ENCODE measurements around the gene UVRAG. TPM values are rescaled to one million over a fixed set of nuclear protein-coding genes. Genes with fewer than 3 reads are reported as not detected.
A peak's percentile ranks its signal among the peaks of the same experiment; 100 is the strongest.

The UVRAG gene
- total and polyA plus RNA-seq, 12 donors, result 5.0 to 18.3 (median 13.4) TPM

- 45 to 49% methylated on average over 6 to 7 of the region's 7 CpGs for WGBS, 2 donors
- intact Hi-C loops (cut with DNase I), result no loop called here
- ATAC-seq, result peak in 7 of 8 donors; percentile 14 to 69 (median 48)
Observed at GRCh38 chr11:76184551-76184993, 369.6 kb downstream of the UVRAG start.

GRCh38 chr11:76185511-76185910 lies 370.5 kb downstream of the UVRAG start:
- ATAC-seq (peak in 5 of 8 donors; percentile 12 to 45 (median 30)), DNase-seq (peak in 1 of 2 donors; percentile 43)
- Histone ChIP-seq H3K27ac (peak overlapping the region in 7 of 10 donors; percentile 37 to 72 (median 63)), H3K9me3 (no peaks in the 10 kb centered on the region), H3K36me3 (no peaks in the 10 kb centered on the region), H3K4me3 (no peak overlapping the region), H3K4me1 (peaks cover 10 to 40% (median 30%) of the 10 kb centered on the region in 9 donors), H3K27me3 (no peaks in the 10 kb centered on the region)
- no peak for TF ChIP-seq CTCF (IDR thresholded peaks at IDR 0.05)
- intact Hi-C loops (cut with DNase I), result no loop called here
- WGBS, 2 donors, result 72 to 78% methylated on average over 10 of the region's 10 CpGs

More at GRCh38 chr11:76184551-76184993, 369.6 kb downstream of the UVRAG start:
- Histone ChIP-seq H3K36me3 (no peaks in the 10 kb centered on the region), H3K4me1 (peaks cover 8 to 39% (median 26%) of the 10 kb centered on the region in 9 donors), H3K27ac (peak overlapping the region in 7 of 10 donors; percentile 53 to 72 (median 63)), H3K27me3 (no peaks in the 10 kb centered on the region), H3K9me3 (no peaks in the 10 kb centered on the region), H3K4me3 (no peak overlapping the region)
- TF ChIP-seq CTCF (IDR thresholded peaks at IDR 0.05), result no peak
- DNase-seq, result no peak

GRCh38 chr11:76185931-76186401 lies 371.0 kb downstream of the UVRAG start:
- Histone ChIP-seq H3K4me1 (peaks cover 10 to 44% (median 34%) of the 10 kb centered on the region in 9 donors), H3K27me3 (no peaks in the 10 kb centered on the region), H3K36me3 (no peaks in the 10 kb centered on the region), H3K9me3 (no peaks in the 10 kb centered on the region), H3K27ac (peak overlapping the region in 6 of 10 donors; percentile 22 to 72 (median 64)), H3K4me3 (no peak overlapping the region)
- ATAC-seq (peak; percentile 15 to 34 (median 28)), DNase-seq (peak; percentile 42 to 50)
- intact Hi-C loops (cut with DNase I), result no loop called here
- TF ChIP-seq CTCF (IDR thresholded peaks at IDR 0.05), result no peak
- 47 to 54% methylated on average over 15 of the region's 15 CpGs for WGBS, 2 donors

GRCh38 chr11:76186776-76187279 lies 371.8 kb downstream of the UVRAG start:
- H3K27me3 ChIP-seq, result no peaks in the 10 kb centered on the region
- peaks cover 10 to 45% (median 34%) of the 10 kb centered on the region in 9 donors for H3K4me1 ChIP-seq
- H3K4me3 ChIP-seq, result no peak overlapping the region
- WGBS, 2 donors, result 76 to 78% methylated on average over 21 of the region's 21 CpGs
- H3K27ac ChIP-seq, result peak overlapping the region in 1 of 10 donors; percentile 62
- intact Hi-C loops (cut with DNase I), result no loop called here
- DNase-seq (no peak), ATAC-seq (peak in 2 of 8 donors; percentile 29 to 50)
- H3K9me3 ChIP-seq, result no peaks in the 10 kb centered on the region
- peaks cover 0 to 7% (median 0%) of the 10 kb centered on the region in 9 donors for H3K36me3 ChIP-seq
- TF ChIP-seq CTCF (IDR thresholded peaks at IDR 0.05), result no peak
